ENCODE results near the gene EFS. TPM values are rescaled to one million over a fixed set of nuclear protein-coding genes. Genes with fewer than 3 reads are reported as not detected.

EFS gene
- total and polyA plus RNA-seq, 10 of the 15 experiments (the other 5 are each of a cell fraction or from before 2014, with no cell fraction given), result 0.08 TPM; not detected in 9

DNA sequence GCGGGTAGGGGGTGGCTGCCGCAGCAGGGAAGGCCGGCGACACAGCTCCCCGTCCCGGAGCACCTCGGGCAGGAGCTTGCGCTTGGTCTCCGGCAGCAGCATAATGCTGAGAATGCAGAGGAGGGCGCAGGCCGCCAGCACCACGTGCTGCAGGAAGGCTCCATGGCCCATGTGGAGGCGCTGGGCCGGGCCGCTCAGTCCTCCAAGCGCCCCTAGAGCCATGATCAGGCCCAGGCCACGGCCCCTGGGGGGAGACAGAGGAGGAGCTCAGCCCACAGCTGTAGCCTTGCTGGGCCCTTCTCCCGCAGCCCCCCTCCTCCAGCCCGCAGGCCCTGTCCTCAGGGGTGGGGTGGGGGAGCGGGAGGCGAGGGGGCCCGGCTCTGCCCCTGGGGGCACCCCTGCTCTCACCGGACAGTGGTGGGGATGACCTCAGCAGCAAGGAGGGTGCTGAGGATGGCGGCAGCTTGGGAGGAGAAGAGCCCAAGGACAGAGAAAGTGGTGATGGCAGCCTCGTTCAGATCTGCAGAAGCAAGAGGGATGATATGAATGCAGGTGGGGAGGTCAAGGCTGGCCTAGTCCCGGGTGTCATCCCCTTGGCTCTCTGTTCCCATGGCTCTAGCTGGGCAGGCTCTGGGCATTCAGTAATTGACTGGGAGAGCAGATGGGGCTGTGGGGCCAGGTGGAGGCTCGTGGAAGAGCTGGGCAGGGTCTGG, 18.1 kb downstream of the EFS start (continued):
- TF ChIP-seq EED (IDR thresholded peaks at IDR 0.05; ENCODE audit: low read depth) (no peak), SUZ12 (IDR thresholded peaks at IDR 0.05; ENCODE audit: unreplicated experiment) (no peak)

DNA sequence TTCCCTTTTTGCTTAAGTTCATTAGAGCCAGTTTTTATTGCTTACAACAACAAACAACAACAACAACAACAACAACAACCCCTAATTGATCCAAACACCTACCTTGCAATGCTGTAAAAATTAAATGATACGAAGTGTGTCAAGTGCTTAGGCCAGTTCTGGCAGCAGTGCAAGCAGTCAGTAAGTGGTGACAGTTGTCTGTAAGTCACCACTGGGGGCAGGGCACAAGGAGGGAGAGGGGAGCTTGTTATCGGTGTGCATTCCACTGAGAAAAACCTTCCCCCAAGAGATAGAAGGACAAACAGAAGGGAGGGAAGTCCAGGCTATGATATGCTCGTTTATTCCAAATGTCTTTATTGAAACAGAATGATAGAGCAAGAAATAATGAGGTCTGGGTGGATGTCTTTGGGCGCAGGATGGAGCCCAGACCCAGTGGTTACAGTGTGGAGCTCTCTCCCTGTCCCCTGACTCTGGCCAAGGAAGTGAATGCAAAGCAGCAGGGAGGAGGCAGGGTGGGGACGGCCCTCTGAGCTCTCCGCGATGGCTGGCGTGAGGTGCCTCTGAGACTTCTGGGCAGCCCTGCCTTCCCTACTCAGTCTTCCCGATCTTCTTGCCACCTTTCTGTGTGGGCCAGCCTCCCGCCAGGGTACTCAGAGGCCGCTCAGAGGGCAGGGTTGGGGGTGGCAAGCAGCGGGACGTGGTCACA, 18.8 kb downstream of the EFS start:
- no TSS peak for BruUV-seq (replicated peaks)
- intact Hi-C loops (cut with micrococcal nuclease; ENCODE audit: unreplicated experiment) (no loop called here), in situ Hi-C loops (cut with MboI) (no loop called here)
- H3K9me3 ChIP-seq (replicated peaks; ENCODE audit: control insufficient read depth, insufficient read depth, low read length), result no peaks in the 10 kb centered on the region
- FAIRE-seq (no peak), ATAC-seq (no peak), DNase-seq (ENCODE audit: low read depth, low spot score) (no peak)
- SMC1A ChIA-PET (ENCODE audit: uncharacterized antibody, unreplicated experiment), result interaction anchor here (0.7 to 1.2 kb wide), 2 partner anchors 12 to 23 kb away, joined by 3 read pairs; no protein-coding TSS in a partner anchor
- H3K27ac ChIP-seq (ENCODE audit: control insufficient read depth, insufficient read depth), result no peak overlapping the region
- no peaks in the 10 kb centered on the region; a peak in 2 of 4 replicates for H3K27me3 ChIP-seq (replicated peaks in 1 of 2; ENCODE audit: control insufficient read depth in 2 of 2, insufficient read depth in 2 of 2, low read length in 1 of 2)
- CTCF ChIA-PET, result interaction anchor here (0.9 kb wide), 1 partner anchor 226 kb away, joined by 3 read pairs; no protein-coding TSS in a partner anchor
- H3K4me1 ChIP-seq (ENCODE audit: control insufficient read depth, insufficient read depth, low read length), result no peaks in the 10 kb centered on the region
- no peaks in the 10 kb centered on the region for H4K20me1 ChIP-seq (ENCODE audit: control insufficient read depth, insufficient read depth)
- no peaks in the 10 kb centered on the region for H3K36me3 ChIP-seq (ENCODE audit: control insufficient read depth in 2 of 2, insufficient read depth in 2 of 2, low read length in 1 of 2)
- no peak overlapping the region for H2AFZ ChIP-seq (ENCODE audit: control insufficient read depth, low read depth, low read length)
- RAD21 ChIA-PET (ENCODE audit: unreplicated experiment), result interaction anchor here (1.4 kb wide), 1 partner anchor 19 kb away, joined by 3 read pairs; no protein-coding TSS in a partner anchor
- H3K9ac ChIP-seq (ENCODE audit: control insufficient read depth, insufficient read depth, low read length), result no peak overlapping the region
- 37% methylated on average over 13 of the region's 13 CpGs for WGBS (ENCODE audit: insufficient coverage, insufficient replicate concordance, low lambda C conversion rate, missing lambda C conversion rate)
- POLR2A ChIA-PET, result no interaction called here
- TF ChIP-seq HDAC2 (IDR thresholded peaks at IDR 0.05) (no peak), RBBP5 (conservative IDR thresholded peaks at IDR 0.05) (no peak), FOXK2 (IDR thresholded peaks at IDR 0.05) (no peak), YBX1 (IDR thresholded peaks at IDR 0.05) (no peak), ZNF384 (IDR thresholded peaks at IDR 0.05; ENCODE audit: borderline replicate concordance, low read depth, low read length) (no peak), EZH2 (IDR thresholded peaks at IDR 0.05; ENCODE audit: borderline replicate concordance, control insufficient read depth, low read depth, low read length) (no peak), MEF2B (IDR thresholded peaks at IDR 0.05; ENCODE audit: partially characterized antibody, poor library complexity, severe bottlenecking) (no peak), SMC3 (IDR thresholded peaks at IDR 0.05; ENCODE audit: borderline replicate concordance, low read length) (no peak), ZNF217 (IDR thresholded peaks at IDR 0.05) (no peak), NFYA (IDR thresholded peaks at IDR 0.05; ENCODE audit: borderline replicate concordance, low read depth, low read length) (no peak), LARP7 (IDR thresholded peaks at IDR 0.05) (no peak), STAT3 (IDR thresholded peaks at IDR 0.05; ENCODE audit: low read depth, low read length) (no peak), SPI1 (IDR thresholded peaks at IDR 0.05; ENCODE audit: borderline replicate concordance, insufficient read depth, low read depth, low read length) (no peak), SREBF1 (IDR thresholded peaks at IDR 0.05; ENCODE audit: low read length) (no peak), NRF1 (conservative IDR thresholded peaks at IDR 0.05; ENCODE audit: low read depth, low read length) (no peak)
- TF ChIP-seq, protein P1, sequence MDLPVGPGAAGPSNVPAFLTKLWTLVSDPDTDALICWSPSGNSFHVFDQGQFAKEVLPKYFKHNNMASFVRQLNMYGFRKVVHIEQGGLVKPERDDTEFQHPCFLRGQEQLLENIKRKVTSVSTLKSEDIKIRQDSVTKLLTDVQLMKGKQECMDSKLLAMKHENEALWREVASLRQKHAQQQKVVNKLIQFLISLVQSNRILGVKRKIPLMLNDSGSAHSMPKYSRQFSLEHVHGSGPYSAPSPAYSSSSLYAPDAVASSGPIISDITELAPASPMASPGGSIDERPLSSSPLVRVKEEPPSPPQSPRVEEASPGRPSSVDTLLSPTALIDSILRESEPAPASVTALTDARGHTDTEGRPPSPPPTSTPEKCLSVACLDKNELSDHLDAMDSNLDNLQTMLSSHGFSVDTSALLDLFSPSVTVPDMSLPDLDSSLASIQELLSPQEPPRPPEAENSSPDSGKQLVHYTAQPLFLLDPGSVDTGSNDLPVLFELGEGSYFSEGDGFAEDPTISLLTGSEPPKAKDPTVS (IDR thresholded peaks at IDR 0.05; ENCODE audit: low read depth, low read length), result no peak
- no peak overlapping the region for H3K4me3 ChIP-seq
- H3K79me2 ChIP-seq (ENCODE audit: control insufficient read depth, insufficient read depth, low read length), result no peaks in the 10 kb centered on the region
- no peak overlapping the region for H3K4me2 ChIP-seq (ENCODE audit: control insufficient read depth, insufficient read depth)
